Measurements from ENCODE around the gene FHIT. TPM values are rescaled to one million over a fixed set of nuclear protein-coding genes. Genes with fewer than 3 reads are reported as not detected.
"Not testable (repeated sequence)": the region's sequence is repeated elsewhere in the genome, so short reads cannot be mapped to it uniquely, and the experiment has no call there.

FHIT gene
- total RNA-seq, 1 donor from 2014 or later = 16.1 TPM

DNA sequence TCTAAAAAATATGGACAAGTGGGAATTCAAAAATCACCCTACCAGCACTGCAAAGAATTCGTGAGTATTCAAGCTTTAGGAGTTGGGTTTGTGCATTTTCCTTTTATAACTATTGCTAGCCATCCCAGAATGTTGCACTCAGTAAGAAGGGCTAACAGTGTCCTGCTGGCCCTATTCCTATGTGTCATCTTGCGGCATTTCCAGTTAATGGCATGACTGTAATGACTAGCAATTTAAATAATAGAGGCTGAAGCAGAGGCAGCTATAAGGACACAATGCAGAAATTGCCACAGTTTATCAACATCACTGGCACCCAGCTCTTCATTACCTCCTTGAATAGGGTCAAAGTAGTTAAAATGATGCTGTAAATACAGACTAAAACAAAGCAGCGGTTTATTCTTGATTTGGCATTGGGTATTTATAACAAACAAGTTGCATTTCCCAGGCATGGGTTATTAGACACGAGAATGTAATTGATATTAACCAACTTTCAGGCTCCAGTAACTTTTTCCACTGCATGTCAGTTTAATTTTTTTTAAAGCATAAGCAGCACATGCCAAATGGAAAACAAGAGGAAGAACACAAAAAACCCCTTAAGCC is 177.6 kb downstream of the FHIT start:
- no peak for TF ChIP-seq CTCF (IDR thresholded peaks at IDR 0.05; ENCODE audit: unreplicated experiment)
- H3K4me1 Mint-ChIP-seq (ENCODE audit: low read depth) = peaks cover 3% of the 10 kb centered on the region
- no peak for DNase-seq (ENCODE audit: low spot score, unreplicated experiment)
- no peaks in the 10 kb centered on the region for H3K27me3 Mint-ChIP-seq
- no peak overlapping the region for H3K4me3 Mint-ChIP-seq (ENCODE audit: low read depth)
- no peak overlapping the region for H3K27ac Mint-ChIP-seq
- no peaks in the 10 kb centered on the region for H3K9me3 Mint-ChIP-seq (ENCODE audit: low read depth)
- no peaks in the 10 kb centered on the region for H3K36me3 Mint-ChIP-seq (ENCODE audit: insufficient read depth)

DNA sequence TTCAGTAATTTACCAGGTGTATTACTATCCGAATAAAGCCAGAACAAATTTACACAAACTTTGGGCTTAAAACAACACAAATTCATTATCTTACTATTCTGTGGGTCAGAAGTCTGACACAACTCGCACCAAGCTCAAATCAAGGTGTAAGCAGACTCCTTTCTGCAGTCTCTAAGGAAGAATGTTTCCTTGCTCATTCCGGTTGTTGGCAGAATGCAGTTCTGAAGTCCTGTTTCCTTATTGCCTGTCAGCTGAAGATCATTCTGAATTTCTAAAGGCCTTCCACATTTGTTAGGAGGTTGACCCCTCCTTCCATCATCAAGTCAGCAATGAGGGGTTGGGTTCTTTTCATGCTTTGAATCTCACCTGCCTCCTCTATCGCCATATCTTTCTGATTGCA is 183.2 kb downstream of the FHIT start:
- H3K4me3 Mint-ChIP-seq (ENCODE audit: low read depth) = no peak overlapping the region
- no peak overlapping the region for H3K27ac Mint-ChIP-seq
- no peaks in the 10 kb centered on the region for H3K4me1 Mint-ChIP-seq (ENCODE audit: low read depth)
- no peak for TF ChIP-seq CTCF (IDR thresholded peaks at IDR 0.05; ENCODE audit: unreplicated experiment)
- no peak for DNase-seq (ENCODE audit: low spot score, unreplicated experiment)
- H3K27me3 Mint-ChIP-seq = no peaks in the 10 kb centered on the region
- H3K9me3 Mint-ChIP-seq (ENCODE audit: low read depth) = no peaks in the 10 kb centered on the region
- no peaks in the 10 kb centered on the region for H3K36me3 Mint-ChIP-seq (ENCODE audit: insufficient read depth)

- no peak for TF ChIP-seq CTCF (IDR thresholded peaks at IDR 0.05; ENCODE audit: unreplicated experiment)
These were observed 184.5 kb downstream of the FHIT start for GRCh38 chr3:61066800-61067199.

DNA sequence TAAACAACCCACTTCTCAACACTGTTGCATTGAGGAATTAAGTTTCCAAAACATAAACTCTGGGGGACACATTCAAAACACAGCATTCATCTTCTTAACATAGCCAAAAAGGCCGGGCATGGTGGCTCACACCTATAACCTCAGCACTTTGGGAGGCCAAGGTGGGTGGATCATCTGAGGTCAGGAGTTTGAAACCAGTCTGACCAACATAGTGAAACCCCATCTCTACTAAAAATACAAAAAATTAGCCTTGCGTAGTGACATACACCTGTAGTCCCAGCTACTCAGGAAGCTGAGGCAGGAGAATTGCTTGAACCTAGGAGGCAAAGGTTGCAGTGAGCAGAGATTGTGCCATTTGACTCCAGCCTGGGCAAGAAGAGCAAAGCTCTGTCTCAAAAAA is 185.0 kb downstream of the FHIT start:
- not testable (repeated sequence) for H3K27me3 Mint-ChIP-seq; H3K27ac Mint-ChIP-seq; H3K36me3 Mint-ChIP-seq (ENCODE audit: insufficient read depth); H3K9me3 Mint-ChIP-seq (ENCODE audit: low read depth); H3K4me3 Mint-ChIP-seq (ENCODE audit: low read depth); DNase-seq (ENCODE audit: low spot score, unreplicated experiment); H3K4me1 Mint-ChIP-seq (ENCODE audit: low read depth)

More at GRCh38 chr3:61066800-61067199, 184.5 kb downstream of the FHIT start:
- Mint-ChIP-seq H3K9me3 (ENCODE audit: low read depth) (no peaks in the 10 kb centered on the region), H3K27me3 (no peaks in the 10 kb centered on the region), H3K4me1 (ENCODE audit: low read depth) (no peaks in the 10 kb centered on the region), H3K4me3 (ENCODE audit: low read depth) (no peak overlapping the region), H3K36me3 (ENCODE audit: insufficient read depth) (no peaks in the 10 kb centered on the region), H3K27ac (no peak overlapping the region)
- DNase-seq (ENCODE audit: low spot score, unreplicated experiment) = no peak

DNA sequence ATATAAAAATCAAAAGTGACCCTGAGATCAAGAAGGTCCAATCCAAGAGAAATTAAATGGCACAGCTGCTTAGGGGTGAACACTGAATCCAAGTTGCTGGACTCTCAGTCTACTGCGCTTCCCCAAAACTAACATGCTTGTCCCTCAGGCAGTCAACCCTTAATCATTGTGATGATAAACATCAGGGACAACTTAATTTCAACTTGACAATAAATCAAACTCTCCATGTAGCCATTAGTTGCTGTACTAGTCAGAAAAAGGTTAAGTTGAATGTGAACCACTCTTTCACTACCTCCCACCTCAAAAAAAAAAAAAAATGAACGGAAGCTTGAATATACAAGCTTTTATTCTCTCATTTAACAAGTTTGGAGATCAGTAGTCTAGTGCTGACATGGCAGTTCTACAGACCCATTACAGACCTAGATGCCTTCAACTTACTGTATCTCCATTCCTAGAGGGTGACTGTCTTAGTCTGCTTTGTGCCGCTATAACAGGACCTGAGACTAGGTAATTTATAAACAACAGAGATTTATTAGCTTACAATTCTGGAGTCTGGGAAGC is 185.7 kb downstream of the FHIT start:
- no peaks in the 10 kb centered on the region for H3K9me3 Mint-ChIP-seq (ENCODE audit: low read depth)
- H3K27me3 Mint-ChIP-seq = no peaks in the 10 kb centered on the region
- TF ChIP-seq CTCF (IDR thresholded peaks at IDR 0.05; ENCODE audit: unreplicated experiment) = no peak
- no peak for DNase-seq (ENCODE audit: low spot score, unreplicated experiment)
- no peak overlapping the region for H3K4me3 Mint-ChIP-seq (ENCODE audit: low read depth)
- no peak overlapping the region for H3K27ac Mint-ChIP-seq
- H3K36me3 Mint-ChIP-seq (ENCODE audit: insufficient read depth) = no peaks in the 10 kb centered on the region
- peaks cover 1% of the 10 kb centered on the region for H3K4me1 Mint-ChIP-seq (ENCODE audit: low read depth)

- no peak overlapping the region for H3K4me3 Mint-ChIP-seq (ENCODE audit: low read depth)
- peaks cover 2% of the 10 kb centered on the region for H3K4me1 Mint-ChIP-seq (ENCODE audit: low read depth)
- no peak overlapping the region for H3K27ac Mint-ChIP-seq
- TF ChIP-seq CTCF (IDR thresholded peaks at IDR 0.05; ENCODE audit: unreplicated experiment) = no peak
- H3K36me3 Mint-ChIP-seq (ENCODE audit: insufficient read depth) = no peaks in the 10 kb centered on the region
- no peaks in the 10 kb centered on the region for H3K9me3 Mint-ChIP-seq (ENCODE audit: low read depth)
- DNase-seq (ENCODE audit: low spot score, unreplicated experiment) = no peak
- H3K27me3 Mint-ChIP-seq = no peaks in the 10 kb centered on the region
These were observed 190.0 kb downstream of the FHIT start for GRCh38 chr3:61061092-61061723.
